ENCODE data around the gene GJC2. TPM values are rescaled to one million over a fixed set of nuclear protein-coding genes. Genes with fewer than 3 reads are reported as not detected.
A peak's percentile ranks its signal among the peaks of the same experiment; 100 is the strongest.

The GJC2 gene
- total RNA-seq, 3 donors from 2014 or later: 0.55 to 8.9 (median 1.5) TPM

DNA sequence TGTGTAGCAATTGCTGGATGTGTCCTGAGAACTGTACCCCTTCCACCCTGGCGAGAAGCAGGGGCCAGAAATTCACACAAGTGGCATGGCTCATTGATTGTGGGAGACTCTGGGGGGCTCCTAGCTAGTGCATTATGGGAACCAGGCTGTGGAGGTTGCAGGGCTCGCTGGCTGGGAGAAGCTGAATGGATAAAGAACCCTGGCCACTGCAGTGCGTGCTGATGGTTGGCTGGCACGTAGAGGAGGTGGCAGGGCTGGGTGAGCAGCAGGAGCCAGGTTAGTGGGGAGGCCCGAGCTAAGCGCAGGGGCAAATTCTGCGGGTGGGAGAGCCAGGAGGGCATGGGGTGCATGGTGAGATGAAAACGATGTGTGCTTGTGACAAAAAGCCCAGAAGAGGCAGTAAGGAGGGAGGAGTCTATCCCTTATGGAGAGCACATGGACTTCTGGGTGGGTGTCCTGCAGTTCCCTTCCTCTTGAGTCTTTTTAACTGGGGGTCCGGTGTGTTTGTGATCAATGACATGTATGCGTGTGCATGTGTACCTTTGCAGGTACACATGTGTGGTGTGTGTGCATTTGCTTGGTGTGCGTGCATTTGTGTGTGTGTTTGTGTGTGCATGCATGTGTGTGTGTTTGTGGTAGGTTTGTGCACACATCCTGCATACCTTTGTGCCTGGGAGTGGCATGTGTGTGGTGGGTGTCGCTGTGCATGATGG lies 6.1 kb upstream of the GJC2 start:
- TF ChIP-seq, protein P1, sequence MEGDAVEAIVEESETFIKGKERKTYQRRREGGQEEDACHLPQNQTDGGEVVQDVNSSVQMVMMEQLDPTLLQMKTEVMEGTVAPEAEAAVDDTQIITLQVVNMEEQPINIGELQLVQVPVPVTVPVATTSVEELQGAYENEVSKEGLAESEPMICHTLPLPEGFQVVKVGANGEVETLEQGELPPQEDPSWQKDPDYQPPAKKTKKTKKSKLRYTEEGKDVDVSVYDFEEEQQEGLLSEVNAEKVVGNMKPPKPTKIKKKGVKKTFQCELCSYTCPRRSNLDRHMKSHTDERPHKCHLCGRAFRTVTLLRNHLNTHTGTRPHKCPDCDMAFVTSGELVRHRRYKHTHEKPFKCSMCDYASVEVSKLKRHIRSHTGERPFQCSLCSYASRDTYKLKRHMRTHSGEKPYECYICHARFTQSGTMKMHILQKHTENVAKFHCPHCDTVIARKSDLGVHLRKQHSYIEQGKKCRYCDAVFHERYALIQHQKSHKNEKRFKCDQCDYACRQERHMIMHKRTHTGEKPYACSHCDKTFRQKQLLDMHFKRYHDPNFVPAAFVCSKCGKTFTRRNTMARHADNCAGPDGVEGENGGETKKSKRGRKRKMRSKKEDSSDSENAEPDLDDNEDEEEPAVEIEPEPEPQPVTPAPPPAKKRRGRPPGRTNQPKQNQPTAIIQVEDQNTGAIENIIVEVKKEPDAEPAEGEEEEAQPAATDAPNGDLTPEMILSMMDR (IDR thresholded peaks at IDR 0.05): no peak
- Histone ChIP-seq H3K36me3 (ENCODE audit: low read depth) (peaks cover 5% of the 10 kb centered on the region), H3K9me3 (no peaks in the 10 kb centered on the region), H3K4me1 (ENCODE audit: low read depth) (peaks cover 28% of the 10 kb centered on the region), H3K4me3 (no peak overlapping the region)
- peak in 1 of 3 donors; percentile 41 for DNase-seq
- no peak for ATAC-seq
- intact Hi-C loops (cut with DNase I, micrococcal nuclease): no loop called here

DNA sequence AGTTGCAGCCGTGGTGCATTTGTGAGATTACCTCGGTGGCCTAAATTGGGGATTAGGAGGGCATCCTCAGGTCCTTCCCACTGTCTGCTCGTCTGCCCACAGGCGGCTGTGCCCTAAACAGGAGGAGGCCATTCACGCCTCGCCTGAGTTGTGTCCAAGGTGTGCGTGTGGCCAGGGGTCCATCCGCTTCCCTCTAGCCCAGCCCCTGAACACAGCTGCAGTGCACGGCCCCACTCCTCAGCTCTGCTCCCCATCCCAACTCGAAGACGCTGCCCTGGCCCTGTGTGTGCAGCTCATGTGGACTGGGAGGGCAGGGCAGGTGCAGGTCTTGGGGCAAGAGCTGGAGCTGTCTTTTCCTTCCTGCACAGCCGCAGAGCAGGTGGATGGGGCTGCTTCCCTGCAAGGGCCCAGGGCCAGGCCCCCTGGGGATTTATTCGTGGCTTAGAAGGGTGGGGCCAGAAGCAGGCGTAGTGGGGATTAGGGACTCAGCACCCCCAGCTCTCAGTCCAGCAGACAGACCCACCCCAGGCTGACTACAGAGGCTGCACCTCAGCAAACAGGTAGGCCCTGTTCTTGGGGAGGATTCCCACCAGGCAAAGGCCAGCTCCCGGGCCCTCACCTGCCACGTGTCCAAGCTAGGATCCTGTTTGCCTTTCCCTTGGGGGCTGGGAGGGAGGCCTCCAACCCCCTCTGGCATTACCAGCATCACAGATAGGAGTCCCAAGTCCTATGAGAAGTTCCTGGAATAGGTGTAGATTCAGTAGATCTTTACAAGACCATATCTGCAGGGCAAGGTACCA lies 5.3 kb upstream of the GJC2 start:
- no peak overlapping the region for H3K4me3 ChIP-seq
- ATAC-seq (no peak), DNase-seq (peak in 2 of 3 donors; percentile 1 to 31)
- no peaks in the 10 kb centered on the region for H3K9me3 ChIP-seq
- intact Hi-C loops (cut with DNase I, micrococcal nuclease): no loop called here
- TF ChIP-seq, protein P1 (IDR thresholded peaks at IDR 0.05): no peak
- H3K36me3 ChIP-seq (ENCODE audit: low read depth): peaks cover 5% of the 10 kb centered on the region
- peaks cover 28% of the 10 kb centered on the region for H3K4me1 ChIP-seq (ENCODE audit: low read depth)

DNA sequence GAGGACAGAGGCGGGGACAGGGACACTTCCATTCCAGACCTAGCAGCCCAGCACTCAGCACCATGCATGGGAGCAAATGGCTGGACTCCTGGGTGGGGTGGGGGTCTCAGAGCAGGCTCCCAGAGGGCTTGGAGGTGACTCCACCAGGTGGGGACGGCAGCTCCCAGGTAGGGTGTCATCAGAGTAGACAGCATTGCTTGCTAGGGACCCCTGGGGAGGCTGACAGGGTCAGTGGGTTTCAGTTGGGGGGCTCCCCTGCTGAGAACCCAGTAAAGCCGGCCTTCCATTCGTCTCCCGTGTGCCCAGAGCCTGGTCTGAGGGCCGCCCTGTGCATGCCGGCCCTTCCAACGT lies 4.8 kb upstream of the GJC2 start:
- TF ChIP-seq, protein P1 (IDR thresholded peaks at IDR 0.05): no peak
- peaks cover 26% of the 10 kb centered on the region for H3K4me1 ChIP-seq (ENCODE audit: low read depth)
- ATAC-seq: no peak
- no peak overlapping the region for H3K4me3 ChIP-seq
- no peak for DNase-seq
- peaks cover 2% of the 10 kb centered on the region for H3K36me3 ChIP-seq (ENCODE audit: low read depth)
- H3K9me3 ChIP-seq: no peaks in the 10 kb centered on the region
- intact Hi-C loops (cut with DNase I, micrococcal nuclease): no loop called here

DNA sequence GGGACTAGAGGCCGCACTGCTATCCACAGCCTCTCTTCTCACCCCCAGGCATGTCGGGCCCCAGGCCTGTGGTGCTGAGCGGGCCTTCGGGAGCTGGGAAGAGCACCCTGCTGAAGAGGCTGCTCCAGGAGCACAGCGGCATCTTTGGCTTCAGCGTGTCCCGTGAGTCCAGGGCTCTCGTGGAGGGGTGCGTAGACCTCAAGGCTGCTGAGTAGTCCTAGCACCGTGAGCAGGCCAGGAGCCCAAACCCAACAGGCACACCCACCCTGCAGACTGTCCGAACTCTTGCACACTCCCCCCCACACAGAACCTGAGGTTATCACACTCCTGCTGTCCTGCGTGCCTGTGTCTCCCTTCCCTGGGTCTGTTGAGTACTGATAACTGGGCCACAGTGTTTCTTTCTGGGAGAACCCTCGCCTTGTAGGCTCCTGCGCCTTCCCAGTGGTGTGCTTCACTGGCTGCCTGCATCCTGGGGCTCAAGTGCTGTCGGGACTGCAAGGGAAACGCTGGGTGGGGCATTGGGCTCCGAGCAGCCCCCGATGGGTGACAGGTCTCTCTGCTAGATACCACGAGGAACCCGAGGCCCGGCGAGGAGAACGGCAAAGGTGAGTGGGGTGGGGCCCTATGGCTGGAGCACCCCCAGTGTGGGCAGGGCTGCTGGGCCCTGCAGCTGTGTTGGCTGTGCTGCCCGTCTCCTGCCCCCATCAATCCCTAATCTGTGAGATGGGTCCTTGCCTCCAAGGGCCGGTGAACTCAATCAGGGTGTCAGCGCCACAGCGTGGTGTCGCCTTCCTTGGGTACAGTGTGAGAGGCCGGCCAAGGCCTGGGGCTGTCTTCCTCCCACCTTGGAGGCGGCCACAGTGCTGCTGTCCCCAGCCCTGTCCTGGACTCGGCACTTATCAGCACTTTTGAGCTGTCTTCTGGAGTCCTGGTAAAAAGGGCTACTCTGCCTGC lies 4.0 kb upstream of the GJC2 start:
- no peaks in the 10 kb centered on the region for H3K36me3 ChIP-seq (ENCODE audit: low read depth)
- ATAC-seq (no peak), DNase-seq (no peak)

More for the DNA sequence above, 4.0 kb upstream of the GJC2 start:
- TF ChIP-seq, protein P1 (IDR thresholded peaks at IDR 0.05): no peak
- H3K4me3 ChIP-seq: no peak overlapping the region
- H3K9me3 ChIP-seq: no peaks in the 10 kb centered on the region
- intact Hi-C loops (cut with DNase I, micrococcal nuclease): no loop called here
- peaks cover 26% of the 10 kb centered on the region for H3K4me1 ChIP-seq (ENCODE audit: low read depth)
